ENCODE measurements around the gene KNDC1.

- TF ChIP-seq ARNT (IDR thresholded peaks at IDR 0.05) (no peak), HDGF (IDR thresholded peaks at IDR 0.05; ENCODE audit: borderline replicate concordance) (no peak), SP1 (IDR thresholded peaks at IDR 0.05) (no peak), ELF4 (IDR thresholded peaks at IDR 0.05) (no peak), BHLHE40 (IDR thresholded peaks at IDR 0.05; ENCODE audit: borderline replicate concordance) (no peak), TARDBP (IDR thresholded peaks at IDR 0.05) (no peak), PKNOX1 (IDR thresholded peaks at IDR 0.05) (no peak), FOXM1 (IDR thresholded peaks at IDR 0.05; ENCODE audit: borderline replicate concordance) (no peak), NFRKB (IDR thresholded peaks at IDR 0.05) (no peak), ZNF384 (IDR thresholded peaks at IDR 0.05) (no peak), FOXA1 (IDR thresholded peaks at IDR 0.05) (no peak), SUZ12 (IDR thresholded peaks at IDR 0.05) (no peak)
These were observed 48.4 kb downstream of the KNDC1 start for GRCh38 chr10:133208466-133208865.

Measured in HEK293T (cell line).